Activated CD8-positive, alpha-beta T cell treated with anti-CD3 and anti-CD28 coated beads for 36 hours (primary cell): ENCODE measurements around the gene NEURL2. TPM values are rescaled to one million over a fixed set of nuclear protein-coding genes. Genes with fewer than 3 reads are reported as not detected.

Source experiments
- ATAC-seq: fragments of 200-7000 bp; cut with Tn5 transposase; one replicate; pipeline ENCODE4 v1.10.0; 2021; ENCODE audit warnings: mild to moderate bottlenecking, moderate library complexity
- CTCF ChIA-PET: fragments of 350-600 bp; sonication (Branson Sonifier 250); formaldehyde crosslinking; loops from one replicate; lab custom pipeline; 2021; ENCODE audit warnings: antibody characterized with exemption; lab: Charles Lee
- POLR2A ChIA-PET: fragments of 350-600 bp; sonication (Branson Sonifier 250); formaldehyde crosslinking; loops from one replicate; lab custom pipeline; 2021; ENCODE audit warnings: antibody characterized with exemption; lab: Charles Lee
- DNase-seq: peaks from one replicate; pipeline ENCODE4 v3.0.0-alpha.2; 2020
- H3K27ac Mint-ChIP-seq: one replicate; pipeline ENCODE4 v1.8.0; 2021; ENCODE audit warnings: mild to moderate bottlenecking, mixed read lengths
- H3K27me3 Mint-ChIP-seq: one replicate; pipeline ENCODE4 v1.8.0; 2021; ENCODE audit warnings: mixed read lengths
- H3K36me3 Mint-ChIP-seq: one replicate; pipeline ENCODE4 v1.8.0; 2021; ENCODE audit warnings: low read depth, mixed read lengths
- H3K4me1 Mint-ChIP-seq: one replicate; pipeline ENCODE4 v1.8.0; 2021; ENCODE audit warnings: low read depth, mixed read lengths
- H3K4me3 Mint-ChIP-seq: one replicate; pipeline ENCODE4 v1.8.0; 2021; ENCODE audit warnings: mild to moderate bottlenecking, moderate library complexity, mixed read lengths
- H3K9me3 Mint-ChIP-seq: one replicate; pipeline ENCODE4 v1.8.0; 2021; ENCODE audit warnings: mixed read lengths
- CTCF ChIP-seq: fragments of 200-600 bp; IDR thresholded peaks from one replicate; pipeline ENCODE4 v1.8.0; 2022; ENCODE audit warnings: antibody characterized with exemption, mild to moderate bottlenecking
- intact Hi-C: fragments of 100-400 bp; cut with micrococcal nuclease; formaldehyde crosslinking; loops from one replicate; pipeline ENCODE4 v1.10.0; 2022
- total RNA-seq, 2 experiments: library from RNA; stranded (reverse); gene quantifications; one replicate each; pipeline ENCODE4 v1.2.3, GENCODE V29; 2021

Gene NEURL2
- total RNA-seq, 2 experiments from 2014 or later = 2.4 to 2.9 TPM

- no peaks in the 10 kb centered on the region for H3K27me3 Mint-ChIP-seq
- ChIA-PET POLR2A (interaction anchor here (0.6 to 1.3 kb wide), 4 partner anchors 16 to 28 kb away, joined by 3 to 5 read pairs (median 3); partner anchors contain the start of genes ACOT8 and ZSWIM3), CTCF (interaction anchor here (0.6 to 2.1 kb wide), 2 partner anchors 17 to 29 kb away, joined by 3 to 9 read pairs; no protein-coding TSS in a partner anchor)
- ATAC-seq = no peak
- no peaks in the 10 kb centered on the region for H3K4me1 Mint-ChIP-seq
- no peak for TF ChIP-seq CTCF
- H3K9me3 Mint-ChIP-seq = no peaks in the 10 kb centered on the region
- intact Hi-C loops = no loop called here
- no peak overlapping the region for H3K27ac Mint-ChIP-seq
- no peak overlapping the region for H3K4me3 Mint-ChIP-seq
- DNase-seq = no peak
- peaks cover 8% of the 10 kb centered on the region for H3K36me3 Mint-ChIP-seq
These were observed 49.4 kb downstream of the NEURL2 start for GRCh38 chr20:45841407-45842129.

DNA sequence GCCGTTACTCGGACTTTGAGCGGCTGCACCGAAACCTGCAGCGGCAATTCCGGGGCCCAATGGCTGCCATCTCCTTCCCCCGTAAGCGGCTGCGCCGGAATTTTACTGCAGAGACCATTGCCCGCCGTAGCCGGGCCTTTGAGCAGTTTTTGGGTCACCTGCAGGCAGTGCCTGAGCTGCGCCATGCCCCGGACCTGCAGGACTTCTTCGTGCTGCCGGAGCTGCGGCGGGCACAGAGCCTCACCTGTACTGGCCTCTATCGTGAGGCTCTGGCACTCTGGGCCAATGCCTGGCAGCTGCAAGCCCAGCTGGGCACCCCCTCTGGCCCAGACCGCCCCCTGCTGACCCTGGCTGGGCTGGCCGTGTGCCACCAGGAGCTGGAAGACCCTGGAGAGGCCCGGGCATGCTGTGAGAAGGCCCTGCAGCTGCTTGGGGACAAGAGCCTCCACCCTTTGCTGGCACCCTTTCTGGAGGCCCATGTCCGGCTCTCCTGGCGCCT is 50.3 kb downstream of the NEURL2 start:
- no peaks in the 10 kb centered on the region for H3K27me3 Mint-ChIP-seq
- H3K36me3 Mint-ChIP-seq = peaks cover 4% of the 10 kb centered on the region
- no peak for TF ChIP-seq CTCF
- H3K9me3 Mint-ChIP-seq = no peaks in the 10 kb centered on the region
- no peak for ATAC-seq
- CTCF ChIA-PET = interaction anchor here (2.1 kb wide), 1 partner anchor 16 kb away, joined by 9 read pairs; no protein-coding TSS in a partner anchor
- H3K4me3 Mint-ChIP-seq = no peak overlapping the region
- POLR2A ChIA-PET = interaction anchor here (1.3 kb wide), 1 partner anchor 17 kb away, joined by 5 read pairs; no protein-coding TSS in a partner anchor
- intact Hi-C loops = no loop called here
- H3K4me1 Mint-ChIP-seq = no peaks in the 10 kb centered on the region
- no peak for DNase-seq
- no peak overlapping the region for H3K27ac Mint-ChIP-seq

Other genes with a start within 250 kb of the NEURL2 start
- not detected for gene WFDC11, start 221.0 kb downstream of the NEURL2 start, total RNA-seq
- gene WFDC13, start 189.2 kb downstream of the NEURL2 start, total RNA-seq = not detected
- not detected for gene WFDC10B, start 186.2 kb downstream of the NEURL2 start, total RNA-seq
- gene SPINT4, start 168.9 kb downstream of the NEURL2 start, total RNA-seq = not detected
- under 1 TPM in 1 of 2 experiments, not detected in 1; 0.54 TPM for gene WFDC3, start 99.3 kb downstream of the NEURL2 start, total RNA-seq
- 10 to 100 TPM; 25.3 to 27.1 TPM for gene DNTTIP1, start 99.3 kb downstream of the NEURL2 start, total RNA-seq
- gene UBE2C, start 78.6 kb downstream of the NEURL2 start, total RNA-seq = 100 to 1,000 TPM; 149 to 151 TPM
- not detected for gene TNNC2, start 63.9 kb downstream of the NEURL2 start, total RNA-seq
- gene SNX21, start 57.4 kb downstream of the NEURL2 start, total RNA-seq = 1 to 10 TPM; 1.4 to 1.7 TPM
- 10 to 100 TPM; 18.5 to 21.2 TPM for gene ACOT8, start 33.8 kb downstream of the NEURL2 start, total RNA-seq
- 1 to 10 TPM; 3.5 to 3.6 TPM for gene ZSWIM3, start 33.6 kb downstream of the NEURL2 start, total RNA-seq
- 1 to 10 TPM; 8.2 to 9.1 TPM for gene ZSWIM1, start 10.0 kb downstream of the NEURL2 start, total RNA-seq
- under 1 TPM; 0.58 to 0.74 TPM for gene SPATA25, start 3.6 kb downstream of the NEURL2 start, total RNA-seq
- gene CTSA, start 127 bp upstream of the NEURL2 start, total RNA-seq = 10 to 100 TPM; 34.5 to 40.2 TPM
- 1 to 10 TPM; 7.4 to 8.6 TPM for gene PLTP, start 20.9 kb upstream of the NEURL2 start, total RNA-seq
- 10 to 100 TPM; 27.8 to 29.5 TPM for gene PCIF1, start 43.5 kb upstream of the NEURL2 start, total RNA-seq
- 10 to 100 TPM; 27.0 to 28.8 TPM for gene ZNF335, start 81.0 kb upstream of the NEURL2 start, total RNA-seq
- under 1 TPM in 1 of 2 experiments, not detected in 1; 0.11 TPM for gene MMP9, start 117.7 kb upstream of the NEURL2 start, total RNA-seq
- under 1 TPM in 1 of 2 experiments, not detected in 1; 0.43 TPM for gene SLC12A5, start 138.0 kb upstream of the NEURL2 start, total RNA-seq
- 10 to 100 TPM; 13.1 to 16.8 TPM for gene NCOA5, start 198.8 kb upstream of the NEURL2 start, total RNA-seq
- gene CD40, start 227.1 kb upstream of the NEURL2 start, total RNA-seq = 1 to 10 TPM; 3.3 to 3.5 TPM